OCI-LY3 (cell line): ENCODE results near the gene SNAPC5.
"Not testable (repeated sequence)": the region's sequence is repeated elsewhere in the genome, so short reads cannot be mapped to it uniquely, and the experiment has no call there.

Experiments used
- H2AFZ ChIP-seq: fragments of 200-600, 300-600 bp; shearing (Covaris generic); 2 replicates; pipeline ENCODE4 v1.6.0; 2014; ENCODE audit warnings: antibody characterized with exemption, low read depth, low read length
- H3K27ac ChIP-seq: fragments of 200-600, 300-600 bp; sonication (generic); 2 replicates; pipeline ENCODE4 v1.5.1; 2014; ENCODE audit warnings: mild to moderate bottlenecking, low read length, moderate library complexity, mixed read lengths
- H3K27me3 ChIP-seq: fragments of 200-600, 300-600 bp; sonication (generic); 2 replicates; pipeline ENCODE4 v1.6.1; 2014; ENCODE audit warnings: low read depth, low read length, mixed read lengths
- H3K36me3 ChIP-seq: fragments of 200-600, 300-600 bp; sonication (generic); replicated peaks from 2 replicates; pipeline ENCODE3; 2014; ENCODE audit warnings: low read depth, low read length, mixed read lengths
- H3K4me1 ChIP-seq: fragments of 300-600, 200-600 bp; sonication (generic); 2 replicates; pipeline ENCODE4 v1.6.1; 2014; ENCODE audit warnings: low read length, mixed read lengths
- H3K4me2 ChIP-seq: fragments of 200-600, 300-600 bp; sonication (generic); 2 replicates; pipeline ENCODE4 v1.6.1; 2014; ENCODE audit warnings: low read length, mixed read lengths
- H3K4me3 ChIP-seq: fragments of 300-600, 200-600 bp; sonication (generic); 2 replicates; pipeline ENCODE4 v1.5.1; 2014; ENCODE audit warnings: antibody characterized with exemption, mild to moderate bottlenecking, low read length, moderate library complexity
- H3K79me2 ChIP-seq: fragments of 300-600, 200-600 bp; shearing (Covaris generic); 2 replicates; pipeline ENCODE4 v1.6.1; 2014; ENCODE audit warnings: mild to moderate bottlenecking, low read length, mixed read lengths
- H3K9ac ChIP-seq: fragments of 300-600, 200-600 bp; shearing (Covaris generic); 2 replicates; pipeline ENCODE4 v1.6.0; 2014; ENCODE audit warnings: mild to moderate bottlenecking, low read length, moderate library complexity
- H3K9me3 ChIP-seq: fragments of 200-600, 300-600 bp; shearing (Covaris generic); 2 replicates; pipeline ENCODE4 v1.6.1; 2014; ENCODE audit warnings: low read length, mixed read lengths; ENCODE audit not compliant: insufficient read depth
- H4K20me1 ChIP-seq: fragments of 200-600, 300-600 bp; sonication (generic); 2 replicates; pipeline ENCODE4 v1.6.1; 2016; ENCODE audit warnings: low read length, mixed read lengths; ENCODE audit not compliant: insufficient read depth
- CTCF ChIP-seq: fragments of 200-600, 300-600 bp; sonication (generic); IDR thresholded peaks from 2 replicates; pipeline ENCODE4 v1.5.1; 2014; ENCODE audit warnings: antibody characterized with exemption, low read length, low read depth
- EZH2phosphoT487 ChIP-seq: fragments of 200-600 bp; shearing (Covaris generic); IDR thresholded peaks from 2 replicates; pipeline ENCODE4 v1.6.1; 2018; ENCODE audit warnings: antibody characterized with exemption, mixed run types, low read depth

Gene SNAPC5

DNA sequence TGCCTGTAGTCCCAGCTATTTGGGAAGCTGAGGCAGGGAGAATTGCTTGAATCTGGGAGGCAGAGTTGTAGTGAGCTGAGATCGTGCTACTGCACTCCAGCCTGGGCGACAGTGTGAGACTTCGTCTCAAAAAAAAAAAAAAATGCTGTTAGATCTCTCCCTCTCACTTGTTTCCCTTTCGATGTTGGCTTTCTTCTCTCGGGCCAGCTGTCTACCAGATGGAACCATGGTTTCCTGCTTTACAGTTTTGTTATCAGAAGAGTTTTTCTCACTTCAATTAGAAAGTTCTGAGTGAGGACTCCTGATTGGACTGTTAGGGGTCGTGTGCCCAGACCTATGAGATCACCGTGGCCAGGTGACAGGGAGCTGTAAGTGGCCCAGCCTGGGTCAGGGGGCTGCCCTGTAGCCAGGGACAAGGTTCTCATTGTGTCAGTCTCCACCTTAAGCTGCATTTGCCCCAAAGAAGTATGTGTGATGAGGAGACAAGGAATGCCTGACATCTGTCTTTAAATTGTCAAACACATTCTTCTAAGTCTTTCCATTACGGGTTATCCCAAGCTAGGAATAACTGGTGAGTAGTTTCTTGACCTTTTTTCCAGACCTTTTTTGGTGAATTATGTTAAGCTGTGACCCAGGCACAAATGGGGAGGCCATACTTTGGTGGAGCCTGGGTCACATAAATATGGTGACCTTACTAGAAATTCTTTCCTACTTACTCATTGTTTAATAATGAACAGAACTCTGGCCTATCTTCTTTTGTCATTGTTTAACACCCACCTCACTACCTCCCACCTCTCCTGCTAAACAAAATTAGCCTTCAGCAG is 25.2 kb downstream of the SNAPC5 start:
- TF ChIP-seq CTCF, result no peak
- TF ChIP-seq EZH2phosphoT487, result no peak

GRCh38 chr15:66470825-66471224 is 26.7 kb downstream of the SNAPC5 start:
- not testable (repeated sequence) for H3K9me3 ChIP-seq, H3K4me1 ChIP-seq, H4K20me1 ChIP-seq, H3K27me3 ChIP-seq, H2AFZ ChIP-seq, H3K79me2 ChIP-seq, H3K4me2 ChIP-seq, H3K36me3 ChIP-seq, H3K4me3 ChIP-seq, H3K9ac ChIP-seq, H3K27ac ChIP-seq

More for the DNA sequence above, 25.2 kb downstream of the SNAPC5 start:
- no peak overlapping the region for H3K4me2 ChIP-seq
- no peaks in the 10 kb centered on the region for H3K9me3 ChIP-seq
- H3K36me3 ChIP-seq, result no peaks in the 10 kb centered on the region
- peaks cover 4% of the 10 kb centered on the region; the same call in 1 of the 2 replicates for H3K79me2 ChIP-seq
- H3K27me3 ChIP-seq, result no peaks in the 10 kb centered on the region
- H3K27ac ChIP-seq, result no peak overlapping the region
- H4K20me1 ChIP-seq, result peaks cover 11% of the 10 kb centered on the region
- H3K4me1 ChIP-seq, result no peaks in the 10 kb centered on the region
- H3K9ac ChIP-seq, result no peak overlapping the region
- H3K4me3 ChIP-seq, result no peak overlapping the region
- no peak overlapping the region for H2AFZ ChIP-seq

- not testable (repeated sequence) for H3K4me2 ChIP-seq, H3K9ac ChIP-seq, H4K20me1 ChIP-seq, H3K79me2 ChIP-seq, H3K27ac ChIP-seq, H3K9me3 ChIP-seq, H3K27me3 ChIP-seq, H3K4me3 ChIP-seq, H2AFZ ChIP-seq, H3K4me1 ChIP-seq
- H3K36me3 ChIP-seq, result peaks cover 14% of the 10 kb centered on the region
These were observed 30.2 kb downstream of the SNAPC5 start for GRCh38 chr15:66467162-66468040.

DNA sequence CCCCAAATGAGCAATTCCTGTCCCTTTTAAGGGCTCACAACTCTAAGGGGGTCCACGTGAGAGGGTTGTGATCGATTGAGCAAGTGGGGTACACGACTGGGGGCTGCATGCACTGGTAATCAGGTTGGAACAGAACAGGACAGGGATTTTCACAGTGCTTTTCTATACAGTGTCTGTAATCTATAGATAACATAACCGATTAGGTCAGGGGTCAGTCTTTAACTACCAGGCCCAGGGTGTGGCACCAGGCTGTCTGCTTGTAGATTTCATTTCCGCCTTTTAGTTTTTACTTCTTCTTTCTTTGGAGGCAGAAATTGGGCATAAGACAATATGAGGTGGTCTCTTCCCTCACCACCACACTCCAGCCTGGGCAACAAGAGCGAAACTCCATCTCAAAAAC is 32.3 kb downstream of the SNAPC5 start:
- H3K4me1 ChIP-seq, H3K9me3 ChIP-seq, H4K20me1 ChIP-seq, H2AFZ ChIP-seq, H3K27ac ChIP-seq, H3K4me2 ChIP-seq, H3K9ac ChIP-seq, H3K4me3 ChIP-seq, H3K79me2 ChIP-seq, H3K27me3 ChIP-seq: not testable (repeated sequence)
- peaks cover 14% of the 10 kb centered on the region for H3K36me3 ChIP-seq

GRCh38 chr15:66462627-66463026 is 34.9 kb downstream of the SNAPC5 start:
- H3K4me1 ChIP-seq, result peaks cover 5% of the 10 kb centered on the region
- no peak overlapping the region for H3K4me2 ChIP-seq
- no peak overlapping the region for H3K4me3 ChIP-seq
- no peaks in the 10 kb centered on the region for H3K27me3 ChIP-seq
- no peak overlapping the region for H3K9ac ChIP-seq
- TF ChIP-seq EZH2phosphoT487, result no peak
- TF ChIP-seq CTCF, result no peak
- H3K36me3 ChIP-seq, result peaks cover 14% of the 10 kb centered on the region
- no peaks in the 10 kb centered on the region for H3K79me2 ChIP-seq
- H2AFZ ChIP-seq, result no peak overlapping the region
- H3K9me3 ChIP-seq, result no peaks in the 10 kb centered on the region
- H3K27ac ChIP-seq, result no peak overlapping the region
- peaks cover 18% of the 10 kb centered on the region for H4K20me1 ChIP-seq
